ES-I3 (cell line): ENCODE results near the gene TRIM7.

Source experiments
- H3K36me3 ChIP-seq: 2 replicates; pipeline ENCODE4 v1.6.1; 2013; ENCODE audit warnings: mild to moderate bottlenecking, low read length, control low read depth, moderate library complexity; ENCODE audit not compliant: insufficient read depth
- H3K4me1 ChIP-seq: 2 replicates; pipeline ENCODE4 v1.6.1; 2013; ENCODE audit warnings: mild to moderate bottlenecking, control low read depth, low read length; ENCODE audit not compliant: insufficient read depth
- H3K9ac ChIP-seq: 2 replicates; pipeline ENCODE4 v1.6.1; 2013; ENCODE audit warnings: low read depth, mild to moderate bottlenecking, low read length, moderate library complexity
- H3K9me3 ChIP-seq: 2 replicates; pipeline ENCODE4 v1.6.1; 2013; ENCODE audit warnings: mild to moderate bottlenecking, low read length, moderate library complexity; ENCODE audit not compliant: control insufficient read depth, insufficient read depth

TRIM7 gene

DNA sequence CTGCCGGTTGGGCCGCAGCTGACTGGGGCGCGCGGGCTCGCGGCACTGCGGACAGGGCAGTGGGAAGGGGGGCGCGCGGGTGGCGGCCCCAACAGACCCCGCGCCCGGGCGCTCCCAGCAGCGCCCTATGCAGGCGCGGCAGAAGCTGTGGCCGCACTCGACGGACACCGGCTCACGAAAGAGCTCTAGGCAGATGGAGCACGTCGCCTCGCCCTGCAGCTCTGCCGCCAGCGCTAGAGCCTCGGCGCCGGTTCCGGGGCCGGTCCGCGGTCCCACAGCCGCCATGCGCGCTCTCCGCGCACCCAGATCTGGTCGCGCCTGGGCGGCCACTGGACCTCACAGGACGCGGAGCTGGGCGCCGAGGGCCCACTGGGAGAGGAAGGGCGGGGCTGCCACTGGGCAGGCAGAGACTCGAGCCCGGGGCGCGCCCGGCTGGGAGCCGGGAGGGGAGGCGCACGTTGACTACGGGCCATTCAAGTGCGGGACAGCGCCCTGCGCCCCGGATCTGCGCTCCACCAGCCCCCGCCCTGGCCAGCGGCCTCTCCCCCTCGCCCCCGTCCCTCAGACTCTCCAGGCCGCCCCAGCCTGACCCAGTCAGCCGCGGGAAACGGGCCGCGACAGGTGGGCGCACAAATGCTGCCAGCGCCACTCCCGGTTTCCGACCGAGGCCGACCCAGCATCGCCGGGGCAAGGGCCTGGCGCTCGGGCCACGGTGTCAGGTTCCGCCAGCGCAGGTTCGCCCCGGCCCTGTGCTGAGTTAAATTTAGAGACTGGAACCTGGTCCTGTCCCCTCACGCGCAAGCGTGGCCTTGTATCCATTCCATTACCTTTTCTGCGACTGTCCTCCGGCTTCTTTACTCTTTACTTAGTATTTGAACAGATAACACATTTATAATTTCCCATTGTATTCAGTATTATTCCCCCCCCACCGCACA lies at the start of gene TRIM7:
Gene TRIM7 (minus strand): TSS at position 371 of the 935 bp plus-strand sequence. CDS start 86 bp downstream, at position 285.
- Histone ChIP-seq H3K9ac (peak within 1 kb of the TSS; percentile 75; the same call in 1 of the 2 replicates), H3K36me3 (no peaks in the 10 kb centered on the region), H3K9me3 (no peaks in the 10 kb centered on the region), H3K4me1 (peaks cover 8% of the 10 kb centered on the region; the same call in 1 of the 2 replicates)

GRCh38 chr5:181248277-181248676 lies 43.3 kb upstream of the TRIM7 start:
- peaks cover 15% of the 10 kb centered on the region; the same call in 1 of the 2 replicates for H3K36me3 ChIP-seq
- peak overlapping the region; percentile 80 for H3K9ac ChIP-seq
- H3K9me3 ChIP-seq: no peaks in the 10 kb centered on the region
- peaks cover 6% of the 10 kb centered on the region; the same call in 1 of the 2 replicates for H3K4me1 ChIP-seq

DNA sequence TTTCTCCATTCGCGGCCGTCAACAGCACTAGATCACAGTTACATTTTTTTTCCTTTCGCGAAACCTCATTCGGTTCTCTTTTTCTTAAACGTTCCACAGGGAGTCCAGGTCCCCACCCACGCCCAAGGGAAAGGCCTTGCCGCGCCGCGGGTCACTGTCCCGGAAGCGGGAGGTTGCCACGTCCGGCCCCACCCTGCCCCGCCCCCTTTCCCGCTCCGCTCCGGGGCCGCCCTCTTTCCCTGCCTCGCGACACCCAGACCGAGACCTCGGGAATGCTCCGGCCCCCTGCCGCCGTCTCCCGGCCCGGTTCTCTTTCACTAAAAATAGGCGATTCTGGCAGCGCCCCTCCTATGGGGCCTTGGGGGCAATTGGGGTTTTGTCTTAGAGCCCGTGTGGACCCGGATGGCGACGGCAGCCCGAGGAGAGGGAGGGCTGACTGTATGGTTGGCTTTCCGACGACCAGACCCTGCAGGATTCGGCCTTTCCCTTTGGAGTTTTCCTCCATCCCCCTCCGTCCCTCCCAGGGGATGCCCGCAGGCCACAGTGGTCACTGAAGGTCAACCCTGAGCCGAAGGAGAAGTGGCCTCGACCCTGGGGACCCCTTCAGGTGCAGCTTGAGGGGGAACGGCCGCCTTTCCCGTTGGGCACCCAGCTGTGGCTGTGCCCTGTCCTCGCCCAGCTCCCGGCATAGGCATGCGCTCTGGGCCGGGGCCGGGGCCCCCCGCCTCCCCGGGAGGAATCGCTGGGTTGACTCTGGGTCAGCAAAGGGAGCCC lies 41.5 kb upstream of the TRIM7 start:
- H3K9ac ChIP-seq: peak overlapping the region; percentile 96
- H3K9me3 ChIP-seq: no peaks in the 10 kb centered on the region
- H3K4me1 ChIP-seq: peaks cover 14% of the 10 kb centered on the region
- peaks cover 27% of the 10 kb centered on the region for H3K36me3 ChIP-seq

GRCh38 chr5:181245427-181246275 lies 40.7 kb upstream of the TRIM7 start:
- no peaks in the 10 kb centered on the region for H3K9me3 ChIP-seq
- peaks cover 18% of the 10 kb centered on the region for H3K4me1 ChIP-seq
- H3K36me3 ChIP-seq: peaks cover 25% of the 10 kb centered on the region
- H3K9ac ChIP-seq: peak overlapping the region; percentile 96

- Histone ChIP-seq H3K9me3 (no peaks in the 10 kb centered on the region), H3K4me1 (peaks cover 18% of the 10 kb centered on the region), H3K9ac (peak within 1 kb of the TSS; percentile 96), H3K36me3 (peaks cover 36% of the 10 kb centered on the region)
Observed at GRCh38 chr5:181243564-181244343, 38.8 kb upstream of the TRIM7 start, which contains the start of gene RACK1. Gene RACK1 (minus strand): TSS chr5:181243906. CDS start chr5:181243800, 106 bp downstream.

GRCh38 chr5:181243018-181243563 lies 38.1 kb upstream of the TRIM7 start:
- Histone ChIP-seq H3K9me3 (no peaks in the 10 kb centered on the region), H3K36me3 (peaks cover 41% of the 10 kb centered on the region), H3K9ac (peak overlapping the region; percentile 96), H3K4me1 (peaks cover 18% of the 10 kb centered on the region)

DNA sequence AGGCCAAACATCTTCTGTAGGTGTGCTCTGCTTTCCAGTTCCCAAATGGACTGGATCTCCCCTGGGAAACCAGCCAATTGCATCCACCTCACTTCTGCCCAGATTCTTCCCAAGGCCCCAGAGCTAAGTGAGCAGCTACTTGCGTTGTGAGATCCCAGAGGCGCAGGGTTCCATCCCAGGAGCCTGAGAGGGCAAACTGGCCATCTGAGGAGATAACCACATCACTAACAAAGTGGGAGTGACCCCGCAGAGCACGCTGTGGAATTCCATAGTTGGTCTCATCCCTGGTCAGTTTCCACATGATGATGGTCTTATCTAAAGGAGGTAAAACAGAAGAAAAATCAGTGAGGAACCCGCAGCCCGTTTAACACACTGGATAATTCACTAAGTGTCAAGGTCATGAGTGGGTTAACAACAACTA lies 37.0 kb upstream of the TRIM7 start:
- Histone ChIP-seq H3K36me3 (peaks cover 46% of the 10 kb centered on the region), H3K9ac (peak overlapping the region; percentile 96), H3K4me1 (peaks cover 18% of the 10 kb centered on the region), H3K9me3 (no peaks in the 10 kb centered on the region)

DNA sequence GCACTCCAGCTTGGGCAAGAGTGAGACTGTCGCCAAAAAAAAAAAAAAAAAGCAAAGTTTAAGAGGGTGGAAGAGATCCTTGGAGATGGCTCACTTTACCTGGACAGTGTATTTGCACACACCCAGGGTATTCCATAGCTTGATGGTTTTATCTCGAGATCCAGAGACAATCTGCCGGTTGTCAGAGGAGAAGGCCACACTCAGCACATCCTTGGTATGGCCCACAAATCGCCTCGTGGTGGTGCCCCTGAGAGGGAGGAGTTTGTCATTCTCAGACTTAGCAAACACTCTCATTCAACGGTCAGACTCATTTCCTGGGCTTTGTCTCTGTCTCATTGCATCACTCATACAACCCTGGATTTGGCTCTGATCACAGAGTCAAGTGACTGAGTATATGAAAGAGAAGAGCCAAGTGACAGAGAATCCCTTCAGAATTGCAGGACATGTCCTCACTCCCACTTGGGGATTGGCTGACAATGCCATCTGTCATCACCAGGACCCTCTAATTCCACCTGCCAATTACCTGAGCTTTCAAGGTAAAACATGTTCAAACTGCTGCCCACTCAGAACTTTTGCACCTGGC lies 36.5 kb upstream of the TRIM7 start:
- Histone ChIP-seq H3K9me3 (no peaks in the 10 kb centered on the region), H3K4me1 (peaks cover 18% of the 10 kb centered on the region), H3K36me3 (peaks cover 51% of the 10 kb centered on the region), H3K9ac (peak overlapping the region; percentile 96)

DNA sequence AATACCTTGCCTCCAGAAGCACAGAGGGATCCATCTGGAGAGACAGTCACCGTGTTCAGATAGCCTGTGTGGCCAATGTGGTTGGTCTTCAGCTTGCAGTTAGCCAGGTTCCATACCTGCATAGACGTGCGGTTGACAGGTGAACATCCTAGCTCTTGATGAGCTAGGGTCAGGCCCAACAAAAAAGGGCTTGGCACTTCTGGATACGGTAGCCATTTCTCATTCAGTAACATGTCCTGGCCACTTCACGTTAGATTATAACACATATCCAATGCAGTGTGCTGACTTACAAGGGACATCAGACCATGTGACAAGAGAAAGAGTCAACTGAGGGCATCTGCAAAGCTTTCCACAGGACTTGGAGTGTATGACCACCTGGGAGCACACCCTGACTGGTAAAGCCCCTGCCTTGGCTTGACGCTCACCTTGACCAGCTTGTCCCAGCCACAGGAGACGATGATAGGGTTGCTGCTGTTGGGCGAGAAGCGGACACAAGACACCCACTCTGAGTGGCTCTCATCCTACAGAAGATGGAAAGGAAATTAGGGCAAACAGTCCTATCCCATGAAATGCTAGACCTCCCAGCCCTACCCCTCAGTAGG lies 34.2 kb upstream of the TRIM7 start:
- no peak overlapping the region for H3K9ac ChIP-seq
- H3K4me1 ChIP-seq: peaks cover 13% of the 10 kb centered on the region
- H3K36me3 ChIP-seq: peaks cover 58% of the 10 kb centered on the region
- no peaks in the 10 kb centered on the region for H3K9me3 ChIP-seq

GRCh38 chr5:181237729-181238385 lies 32.9 kb upstream of the TRIM7 start:
- Histone ChIP-seq H3K36me3 (peaks cover 55% of the 10 kb centered on the region), H3K9me3 (no peaks in the 10 kb centered on the region), H3K9ac (no peak overlapping the region), H3K4me1 (peaks cover 13% of the 10 kb centered on the region)

DNA sequence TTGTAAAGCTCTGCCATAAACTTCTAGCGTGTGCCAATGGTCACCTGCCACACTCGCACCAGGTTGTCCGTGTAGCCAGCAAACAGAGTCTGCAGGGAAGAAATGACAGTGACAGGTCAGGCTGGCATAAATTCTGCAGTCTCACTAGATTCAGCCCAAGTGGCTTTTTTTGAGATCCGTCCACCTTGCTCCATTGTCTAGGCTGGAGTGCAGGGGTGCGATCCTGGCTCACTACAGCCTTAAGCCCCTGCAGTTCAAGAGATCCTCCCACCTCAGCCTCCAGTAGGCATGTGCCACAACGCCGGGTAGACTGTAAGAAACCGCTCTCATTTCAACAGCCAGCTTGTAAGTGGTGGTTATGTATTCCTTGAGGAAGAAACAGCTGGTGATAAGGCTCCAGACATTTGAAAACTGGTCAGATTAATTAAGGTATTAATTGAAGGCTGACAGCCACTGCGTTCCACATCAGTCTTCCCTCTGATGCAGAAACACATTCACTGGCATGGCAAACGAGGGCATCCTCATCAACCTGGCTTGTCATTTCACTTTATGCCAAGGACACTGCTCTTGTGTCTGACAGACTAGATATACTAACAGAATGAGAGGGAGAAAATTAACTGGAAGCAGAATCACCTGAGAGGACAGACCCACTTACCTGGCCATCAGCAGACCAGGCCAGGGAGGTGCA lies 32.1 kb upstream of the TRIM7 start:
- Histone ChIP-seq H3K4me1 (peaks cover 10% of the 10 kb centered on the region), H3K36me3 (peaks cover 48% of the 10 kb centered on the region), H3K9me3 (no peaks in the 10 kb centered on the region), H3K9ac (no peak overlapping the region)
